Right cardiac atrium (tissue), 5 donors: ENCODE results near the gene CASTOR1. TPM values are rescaled to one million over a fixed set of nuclear protein-coding genes. Genes with fewer than 3 reads are reported as not detected.

Experiments used
- ATAC-seq, 2 donors: fragments of 200-7000 bp; cut with Tn5 transposase; one replicate each; pipeline versions ENCODE4 v1.8.0 to v1.9.1; 2020; ENCODE audit warnings: moderate library complexity in 2 of 2, mild to moderate bottlenecking in 1 of 2
- DNase-seq, 3 donors: peaks; one replicate each; pipeline ENCODE4 v3.0.0-alpha.2; 2020
- H3K27ac ChIP-seq: one replicate; pipeline ENCODE4 v1.5.1; 2013; ENCODE audit warnings: mild to moderate bottlenecking, low read length, control low read depth, moderate library complexity
- H3K27me3 ChIP-seq: one replicate; pipeline ENCODE4 v1.6.1; 2013; ENCODE audit not compliant: control insufficient read depth, insufficient read depth
- H3K4me1 ChIP-seq: one replicate; pipeline ENCODE4 v1.6.1; 2013; ENCODE audit warnings: low read length; ENCODE audit not compliant: control insufficient read depth, insufficient read depth
- H3K4me3 ChIP-seq: one replicate; pipeline ENCODE4 v1.5.1; 2013; ENCODE audit warnings: low read length, control low read depth
- H3K9me3 ChIP-seq: one replicate; pipeline ENCODE4 v1.6.1; 2013; ENCODE audit warnings: low read length; ENCODE audit not compliant: control insufficient read depth
- WGBS: extraction: QIAGEN DNeasy Blood & Tissue Kit; methylation state at CpG from one replicate; pipeline ENCODE4 v1.1.7; 2013; 5-methylcytosine and 5-hydroxymethylcytosine counted together
- intact Hi-C, 4 donors: fragments of 100-400 bp; cut with DNase I; formaldehyde crosslinking; loops; one replicate each; pipeline versions ENCODE4 v1.11.0 to v1.14.0; 2022 to 2023
- polyA plus RNA-seq: library from polyadenylated mRNA; stranded (reverse); fragments of 200-250 nt; gene quantifications from one replicate; pipeline ENCODE4 v1.2.3, GENCODE V29; 2013
- total RNA-seq, 4 donors: library from RNA; stranded (reverse); fragmentation: NEBNext Ultra II Directional; extraction: Animal tissue kit (Norgen Biotek cat#: 25700); gene quantifications; one replicate each; pipeline ENCODE4 v1.2.1, GENCODE V29; 2021
- donor health status: healthy with polysubstance abuse.
- donor health status: DM: no; HTN: yes; CAD: no.
- donor health status: DM: no; HTN: no; CAD: no.
- donor health status: DM: no; HTN: yes; CAD: no; lungs with severe emphysema.
- donor health status: DM: yes; HTN: yes; CAD: no.

CASTOR1 gene
- total and polyA plus RNA-seq, 5 donors: 6.4 to 9.0 (median 7.1) TPM

- Histone ChIP-seq H3K4me1 (peaks cover 4% of the 10 kb centered on the region), H3K27me3 (no peaks in the 10 kb centered on the region), H3K27ac (no peak overlapping the region), H3K9me3 (no peaks in the 10 kb centered on the region), H3K4me3 (no peak overlapping the region)
- no peak for DNase-seq
- 80% methylated on average over 16 of the region's 16 CpGs for WGBS
- ATAC-seq: no peak
- intact Hi-C loops: no loop called here
These were observed 16.3 kb downstream of the CASTOR1 start for GRCh38 chr22:30272781-30273601.

- Histone ChIP-seq H3K27ac (no peak overlapping the region), H3K4me1 (no peaks in the 10 kb centered on the region), H3K27me3 (no peaks in the 10 kb centered on the region), H3K9me3 (no peaks in the 10 kb centered on the region), H3K4me3 (no peak overlapping the region)
- ATAC-seq (peak; percentile 61 to 80), DNase-seq (peak; percentile 72 to 90 (median 83))
- intact Hi-C loops: no loop called here
- 68% methylated on average over 16 of the region's 16 CpGs for WGBS
These were observed 18.5 kb downstream of the CASTOR1 start for GRCh38 chr22:30270832-30271231.

GRCh38 chr22:30268331-30268730, 21.0 kb downstream of the CASTOR1 start:
- ATAC-seq (no peak), DNase-seq (no peak)
- Histone ChIP-seq H3K27ac (no peak overlapping the region), H3K27me3 (no peaks in the 10 kb centered on the region), H3K4me1 (no peaks in the 10 kb centered on the region), H3K4me3 (no peak overlapping the region), H3K9me3 (no peaks in the 10 kb centered on the region)
- intact Hi-C loops: loop anchor here in 2 of 4 donors (10.0 kb wide), 2 partner anchors 116 to 216 kb away; partner anchors contain the start of gene RNF215 (in 1 of the 2)
- WGBS: 85% methylated on average over 8 of the region's 8 CpGs

- ATAC-seq: no peak
- intact Hi-C loops: loop anchor here in 2 of 4 donors (10.0 kb wide), 2 partner anchors 117 to 217 kb away; partner anchors contain the start of gene RNF215 (in 1 of the 2)
- 76% methylated on average over 14 of the region's 14 CpGs for WGBS
These were observed 21.7 kb downstream of the CASTOR1 start for GRCh38 chr22:30267382-30268302.

GRCh38 chr22:30266445-30267381, 22.6 kb downstream of the CASTOR1 start, which contains the start of gene OSM:
TSS of gene OSM (minus strand) at chr22:30266851. CDS start at chr22:30266799, 52 bp downstream.
- ATAC-seq: peak; percentile 12 to 27
- Histone ChIP-seq H3K4me3 (no peak within 1 kb of the TSS), H3K27ac (no peak within 1 kb of the TSS), H3K4me1 (no peaks in the 10 kb centered on the region), H3K9me3 (no peaks in the 10 kb centered on the region), H3K27me3 (no peaks in the 10 kb centered on the region)
- intact Hi-C loops: loop anchor here in 2 of 4 donors (10.0 kb wide), 2 partner anchors 118 to 218 kb away; partner anchors contain the start of gene RNF215 (in 1 of the 2)
- 66% methylated on average over 35 of the region's 35 CpGs for WGBS
- peak in 2 of 3 donors; percentile 84 to 86 for DNase-seq

More at GRCh38 chr22:30267382-30268302, 21.7 kb downstream of the CASTOR1 start:
- H3K9me3 ChIP-seq: no peaks in the 10 kb centered on the region
- no peaks in the 10 kb centered on the region for H3K27me3 ChIP-seq
- peak in 1 of 3 donors; percentile 59 for DNase-seq
- H3K27ac ChIP-seq: no peak overlapping the region
- H3K4me3 ChIP-seq: no peak overlapping the region
- no peaks in the 10 kb centered on the region for H3K4me1 ChIP-seq

GRCh38 chr22:30265823-30266444, 23.4 kb downstream of the CASTOR1 start:
- peak; percentile 31 to 39 for ATAC-seq
- no peaks in the 10 kb centered on the region for H3K9me3 ChIP-seq
- no peaks in the 10 kb centered on the region for H3K27me3 ChIP-seq
- DNase-seq: peak; percentile 59 to 85 (median 81)
- WGBS: 66% methylated on average over 24 of the region's 24 CpGs
- H3K4me1 ChIP-seq: no peaks in the 10 kb centered on the region
- H3K4me3 ChIP-seq: no peak overlapping the region
- no peak overlapping the region for H3K27ac ChIP-seq
- intact Hi-C loops: loop anchor here in 2 of 4 donors (10.0 kb wide), 2 partner anchors 119 to 219 kb away; partner anchors contain the start of gene RNF215 (in 1 of the 2)

- intact Hi-C loops: loop anchor here in 2 of 4 donors (10.0 kb wide), 2 partner anchors 120 to 220 kb away; partner anchors contain the start of gene RNF215 (in 1 of the 2)
- DNase-seq: no peak
These were observed 24.1 kb downstream of the CASTOR1 start for GRCh38 chr22:30265131-30265720.

GRCh38 chr22:30263883-30264282, 25.4 kb downstream of the CASTOR1 start:
- ATAC-seq (no peak), DNase-seq (no peak)
- Histone ChIP-seq H3K9me3 (no peaks in the 10 kb centered on the region), H3K4me1 (no peaks in the 10 kb centered on the region), H3K27ac (no peak overlapping the region), H3K27me3 (no peaks in the 10 kb centered on the region), H3K4me3 (no peak overlapping the region)
- intact Hi-C loops: loop anchor here (2.0 to 10.0 kb wide), 4 partner anchors 121 to 221 kb away; partner anchors contain the start of gene RNF215 (in 4 of the 4)
- 88% methylated on average over 17 of the region's 17 CpGs for WGBS

More at GRCh38 chr22:30265131-30265720, 24.1 kb downstream of the CASTOR1 start:
- no peak for ATAC-seq
- H3K4me3 ChIP-seq: no peak overlapping the region
- H3K27ac ChIP-seq: no peak overlapping the region
- 90% methylated on average over 9 of the region's 9 CpGs for WGBS
- H3K27me3 ChIP-seq: no peaks in the 10 kb centered on the region
- no peaks in the 10 kb centered on the region for H3K9me3 ChIP-seq
- H3K4me1 ChIP-seq: no peaks in the 10 kb centered on the region
